OCI-LY1 (cell line): ENCODE results near the gene GCC1.
A peak's percentile ranks its signal among the peaks of the same experiment; 100 is the strongest.

ENCODE experiments used
- H2AFZ ChIP-seq: fragments of 200-600 bp; sonication (generic), shearing (Covaris generic); 2 replicates; pipeline ENCODE4 v1.6.0; 2014; ENCODE audit warnings: antibody characterized with exemption, mild to moderate bottlenecking, low read length
- H3F3A ChIP-seq: fragments of 200-600 bp; sonication (generic), shearing (Covaris generic); 2 replicates; pipeline ENCODE4 v1.6.0; 2014; ENCODE audit warnings: mild to moderate bottlenecking, antibody characterized with exemption, low read length, moderate library complexity; ENCODE audit not compliant: insufficient read depth
- H3K27ac ChIP-seq: fragments of 200-600 bp; sonication (generic); 2 replicates; pipeline ENCODE4 v1.5.1; 2014; ENCODE audit warnings: low read length, mixed run types, mild to moderate bottlenecking, low read depth; ENCODE audit not compliant: poor library complexity, severe bottlenecking
- H3K27me3 ChIP-seq: fragments of 200-600 bp; sonication (generic); 2 replicates; pipeline ENCODE4 v1.6.0; 2014; ENCODE audit warnings: antibody characterized with exemption, mild to moderate bottlenecking, low read length, moderate library complexity; ENCODE audit not compliant: insufficient read depth
- H3K36me3 ChIP-seq: fragments of 200-600 bp; sonication (generic); 2 replicates; pipeline ENCODE4 v1.6.1; 2014; ENCODE audit warnings: mild to moderate bottlenecking, antibody characterized with exemption, low read length, moderate library complexity, mixed read lengths; ENCODE audit not compliant: insufficient read depth
- H3K4me1 ChIP-seq: fragments of 200-600 bp; sonication (generic); 2 replicates; pipeline ENCODE4 v1.5.1; 2014; ENCODE audit warnings: mild to moderate bottlenecking, low read length, moderate library complexity; ENCODE audit not compliant: insufficient read depth, severe bottlenecking
- H3K4me2 ChIP-seq: fragments of 200-600 bp; sonication (generic), shearing (Covaris generic); 2 replicates; pipeline ENCODE4 v1.6.1; 2014; ENCODE audit warnings: low read length
- H3K4me3 ChIP-seq: fragments of 200-600 bp; sonication (generic); 2 replicates; pipeline ENCODE4 v1.5.1; 2014; ENCODE audit warnings: low read length, low read depth, mild to moderate bottlenecking, mixed read lengths; ENCODE audit not compliant: poor library complexity, severe bottlenecking
- H3K79me2 ChIP-seq: fragments of 200-600 bp; shearing (Covaris generic); 2 replicates; pipeline ENCODE4 v1.6.1; 2016; ENCODE audit warnings: mixed run types, low read length, mixed read lengths; ENCODE audit not compliant: insufficient read depth
- H3K9ac ChIP-seq: fragments of 200-600 bp; sonication (generic), shearing (Covaris generic); 2 replicates; pipeline ENCODE4 v1.6.1; 2014; ENCODE audit warnings: mild to moderate bottlenecking, low read length, mixed read lengths
- H3K9me2 ChIP-seq: fragments of 200-600 bp; sonication (generic), shearing (Covaris generic); 2 replicates; pipeline ENCODE4 v1.6.1; 2014; ENCODE audit warnings: low read depth, mild to moderate bottlenecking, low read length, mixed read lengths
- H3K9me3 ChIP-seq: fragments of 200-600 bp; shearing (Covaris generic); 2 replicates; pipeline ENCODE4 v1.6.1; 2014; ENCODE audit warnings: low read length, mixed read lengths
- H4K20me1 ChIP-seq: fragments of 200-600 bp; sonication (generic), shearing (Covaris generic); 2 replicates; pipeline ENCODE4 v1.6.0; 2016; ENCODE audit warnings: mild to moderate bottlenecking, low read length; ENCODE audit not compliant: insufficient read depth
- EZH2 ChIP-seq: fragments of 200-600 bp; sonication (generic), shearing (Covaris generic); IDR thresholded peaks from 2 replicates; pipeline ENCODE4 v1.8.0; 2017; ENCODE audit warnings: borderline replicate concordance, mixed run types, mild to moderate bottlenecking, antibody characterized with exemption, low read length, moderate library complexity, mixed read lengths
- TF ChIP-seq, protein P1 (sequence below): fragments of 200-600 bp; sonication (generic), shearing (Covaris generic); IDR thresholded peaks from 2 replicates; pipeline ENCODE4 v1.5.1; 2017; ENCODE audit warnings: mild to moderate bottlenecking, antibody characterized with exemption, low read length, moderate library complexity, mixed read lengths

The GCC1 gene

DNA sequence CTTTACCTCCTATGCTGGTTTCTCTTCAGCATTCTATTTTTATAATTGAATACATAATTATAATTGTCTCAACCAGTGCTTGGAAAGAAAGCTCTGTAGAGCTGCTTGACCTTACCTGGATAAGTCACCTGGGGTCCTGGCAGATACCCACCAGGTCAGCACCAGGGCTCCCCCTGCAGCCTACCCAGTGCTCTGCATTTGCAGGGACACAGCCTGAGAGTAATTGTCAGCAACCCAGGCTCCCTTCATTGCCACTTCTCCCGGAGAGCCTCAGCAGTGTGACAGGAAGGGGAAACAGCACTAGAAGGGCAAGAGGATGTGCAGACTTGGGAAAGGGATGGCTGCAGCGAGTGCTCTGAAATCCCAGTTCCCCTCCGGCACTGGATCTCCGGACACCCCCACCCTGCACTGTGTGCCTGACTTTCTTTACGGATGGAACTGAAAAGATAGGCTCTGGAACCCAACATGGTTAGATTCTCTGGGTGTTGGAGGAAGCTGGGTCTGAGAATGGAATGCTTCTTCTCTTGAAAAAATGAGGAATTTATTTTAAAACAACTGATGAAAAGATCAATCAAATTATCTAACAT lies 44.0 kb upstream of the GCC1 start:
- H3K9ac ChIP-seq = no peak overlapping the region
- no peak overlapping the region for H3K4me2 ChIP-seq
- no peaks in the 10 kb centered on the region; the same call in 1 of the 2 replicates for H3K36me3 ChIP-seq
- H3K4me3 ChIP-seq = no peak overlapping the region
- no peaks in the 10 kb centered on the region for H3K79me2 ChIP-seq
- no peaks in the 10 kb centered on the region for H3F3A ChIP-seq
- H3K4me1 ChIP-seq = no peaks in the 10 kb centered on the region
- TF ChIP-seq, protein P1, sequence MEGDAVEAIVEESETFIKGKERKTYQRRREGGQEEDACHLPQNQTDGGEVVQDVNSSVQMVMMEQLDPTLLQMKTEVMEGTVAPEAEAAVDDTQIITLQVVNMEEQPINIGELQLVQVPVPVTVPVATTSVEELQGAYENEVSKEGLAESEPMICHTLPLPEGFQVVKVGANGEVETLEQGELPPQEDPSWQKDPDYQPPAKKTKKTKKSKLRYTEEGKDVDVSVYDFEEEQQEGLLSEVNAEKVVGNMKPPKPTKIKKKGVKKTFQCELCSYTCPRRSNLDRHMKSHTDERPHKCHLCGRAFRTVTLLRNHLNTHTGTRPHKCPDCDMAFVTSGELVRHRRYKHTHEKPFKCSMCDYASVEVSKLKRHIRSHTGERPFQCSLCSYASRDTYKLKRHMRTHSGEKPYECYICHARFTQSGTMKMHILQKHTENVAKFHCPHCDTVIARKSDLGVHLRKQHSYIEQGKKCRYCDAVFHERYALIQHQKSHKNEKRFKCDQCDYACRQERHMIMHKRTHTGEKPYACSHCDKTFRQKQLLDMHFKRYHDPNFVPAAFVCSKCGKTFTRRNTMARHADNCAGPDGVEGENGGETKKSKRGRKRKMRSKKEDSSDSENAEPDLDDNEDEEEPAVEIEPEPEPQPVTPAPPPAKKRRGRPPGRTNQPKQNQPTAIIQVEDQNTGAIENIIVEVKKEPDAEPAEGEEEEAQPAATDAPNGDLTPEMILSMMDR = peak; percentile 97
- TF ChIP-seq EZH2 = no peak
- H3K9me3 ChIP-seq = peaks cover 5% of the 10 kb centered on the region; the same call in 1 of the 2 replicates
- H3K27me3 ChIP-seq = peaks cover under 1% of the 10 kb centered on the region; the same call in 1 of the 2 replicates
- H4K20me1 ChIP-seq = no peaks in the 10 kb centered on the region
- H3K9me2 ChIP-seq = 0 out of 2 replicates have a peak, but pooled peaks cover 4% of the 10 kb centered on the region
- no peak overlapping the region for H3K27ac ChIP-seq
- H2AFZ ChIP-seq = no peak overlapping the region

DNA sequence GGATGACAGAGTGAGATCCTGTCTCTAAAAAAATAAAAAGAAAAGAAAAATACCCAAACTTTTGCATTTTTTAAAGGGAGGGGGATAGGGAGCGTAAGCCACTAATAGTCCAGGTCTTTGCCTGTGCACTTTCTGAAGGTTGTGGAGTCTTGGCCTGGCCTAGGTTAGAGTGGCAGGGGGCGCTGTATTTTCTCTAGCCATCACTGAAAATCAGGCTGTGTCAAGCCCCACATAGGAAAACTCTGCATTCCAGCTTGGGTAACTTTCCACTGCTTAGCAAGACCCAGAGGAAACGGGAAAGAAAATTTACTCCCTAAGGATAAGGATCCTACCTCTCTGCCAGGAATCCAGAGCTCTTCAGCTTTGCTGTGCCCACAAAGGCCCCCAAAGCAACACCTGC lies 43.0 kb upstream of the GCC1 start:
- TF ChIP-seq, protein P1 = peak; percentile 67
- TF ChIP-seq EZH2 = no peak
- Histone ChIP-seq H3K4me3 (no peak overlapping the region), H3K4me2 (no peak overlapping the region), H3K9me3 (peaks cover 5% of the 10 kb centered on the region; the same call in 1 of the 2 replicates), H3K27me3 (no peaks in the 10 kb centered on the region; the same call in 1 of the 2 replicates), H3K9me2 (0 out of 2 replicates have a peak, but pooled peaks cover 4% of the 10 kb centered on the region), H3K27ac (no peak overlapping the region), H3K4me1 (no peaks in the 10 kb centered on the region), H3F3A (no peaks in the 10 kb centered on the region), H3K79me2 (no peaks in the 10 kb centered on the region), H2AFZ (no peak overlapping the region), H3K36me3 (no peaks in the 10 kb centered on the region; the same call in 1 of the 2 replicates), H3K9ac (no peak overlapping the region), H4K20me1 (no peaks in the 10 kb centered on the region)

DNA sequence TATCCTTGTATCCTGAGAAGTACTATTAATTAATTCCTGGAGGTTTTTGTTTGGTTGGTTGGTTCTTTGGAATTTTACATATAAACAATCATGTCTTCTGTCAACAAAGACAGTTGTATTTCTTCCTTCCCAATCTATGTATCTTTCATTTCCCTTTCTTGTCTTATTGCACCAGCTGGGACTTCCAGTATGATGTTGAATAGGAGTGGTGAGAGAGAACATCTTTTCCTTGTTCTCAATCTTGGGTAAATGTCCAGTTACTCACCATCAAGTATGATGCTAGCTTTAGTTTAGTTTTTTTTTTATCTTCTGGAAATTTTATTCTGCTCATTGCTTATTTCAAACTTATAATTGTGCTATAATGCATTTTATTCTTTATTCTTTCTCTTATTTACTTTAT lies 39.9 kb upstream of the GCC1 start:
- Histone ChIP-seq H3K4me3 (no peak overlapping the region), H3K27me3 (no peaks in the 10 kb centered on the region), H3K9ac (no peak overlapping the region), H3K79me2 (no peaks in the 10 kb centered on the region), H3K9me2 (0 out of 2 replicates have a peak, but pooled peaks cover 4% of the 10 kb centered on the region), H3F3A (no peaks in the 10 kb centered on the region), H2AFZ (no peak overlapping the region), H3K4me1 (no peaks in the 10 kb centered on the region), H3K9me3 (0 out of 2 replicates have a peak, but pooled peaks cover 3% of the 10 kb centered on the region), H3K4me2 (no peak overlapping the region), H3K27ac (no peak overlapping the region), H4K20me1 (no peaks in the 10 kb centered on the region), H3K36me3 (no peaks in the 10 kb centered on the region)
- TF ChIP-seq, protein P1 = no peak
- no peak for TF ChIP-seq EZH2
